Esophagus squamous epithelium (tissue), 5 donors: Measurements from ENCODE around the gene NTS. TPM values are rescaled to one million over a fixed set of nuclear protein-coding genes. Genes with fewer than 3 reads are reported as not detected.

Source experiments
- DNase-seq: peaks from one replicate; lab custom pipeline; 2025; lab: John Stamatoyannopoulos, UW
- H3K27ac ChIP-seq, 4 donors: fragments of 200-600 bp; sonication (generic); one replicate each; pipeline ENCODE4 v1.5.1; 2016 to 2019; ENCODE audit warnings: mild to moderate bottlenecking in 1 of 4
- H3K27me3 ChIP-seq, 4 donors: fragments of 200-600 bp; sonication (generic); 1 replicate in 3 of 4; 2 replicates in 1 of 4; pipeline versions ENCODE4 v1.5.1 to v1.6.0; 2017 to 2021; ENCODE audit warnings: antibody characterized with exemption in 1 of 4
- H3K36me3 ChIP-seq, 3 donors: fragments of 200-600 bp; sonication (generic); one replicate each; pipeline ENCODE4 v1.5.1; 2016 to 2019
- H3K4me1 ChIP-seq, 3 donors: fragments of 200-600 bp; sonication (generic); one replicate each; pipeline ENCODE4 v1.5.1; 2017 to 2019
- H3K4me3 ChIP-seq, 4 donors: fragments of 200-600 bp; sonication (generic); 1 replicate in 3 of 4; 2 replicates in 1 of 4; pipeline ENCODE4 v1.5.1; 2016 to 2019; ENCODE audit warnings: mild to moderate bottlenecking in 2 of 4, moderate library complexity in 1 of 4
- H3K9me3 ChIP-seq, 3 donors: fragments of 200-600 bp; sonication (generic); one replicate each; pipeline ENCODE4 v1.5.1; 2016 to 2019
- POLR2A ChIP-seq, 4 donors: fragments of 450-650 bp; IDR thresholded peaks; one replicate each; pipeline ENCODE4 v1.6.1; 2017; ENCODE audit warnings: antibody characterized with exemption in 4 of 4, mild to moderate bottlenecking in 4 of 4, moderate library complexity in 3 of 4
- WGBS, 2 donors: methylation state at CpG; one replicate each; pipeline ENCODE4 v1.1.5; 2018; 5-methylcytosine and 5-hydroxymethylcytosine counted together
- intact Hi-C: fragments of 100-400 bp; cut with DNase I; formaldehyde crosslinking; loops from one replicate; pipeline ENCODE4 v1.15.0; 2022
- total RNA-seq, 4 donors: library from RNA; depleted of rRNA; stranded (reverse); fragments of >200 nt; gene quantifications; one replicate each; pipeline ENCODE4 v1.1.0, GENCODE V29; 2016
- TF ChIP-seq, protein P1 (sequence below), 6 experiments: fragments of 450-650 bp in 4 of 6; fragments of 200-600 bp in 2 of 6; sonication (generic) in 2 of 6; IDR thresholded peaks; one replicate each; pipeline ENCODE4 v1.5.1; 2016 to 2019; ENCODE audit warnings: antibody characterized with exemption in 6 of 6, mild to moderate bottlenecking in 4 of 6, moderate library complexity in 4 of 6
- donor health status: DM: yes; HTN: yes; CAD: no.

Gene NTS
- total RNA-seq, 4 donors from 2014 or later = 5.0 TPM; not detected in 3

GRCh38 chr12:85866986-85867776, 6.9 kb upstream of the NTS start:
- Histone ChIP-seq H3K4me1 (peaks cover 0 to 33% (median 0%) of the 10 kb centered on the region in 3 donors), H3K36me3 (no peaks in the 10 kb centered on the region), H3K4me3 (peak overlapping the region in 2 of 4 donors; percentile 25 to 50), H3K9me3 (no peaks in the 10 kb centered on the region), H3K27me3 (no peaks in the 10 kb centered on the region), H3K27ac (peak overlapping the region; percentile 24 to 72 (median 45))
- no peak for DNase-seq
- WGBS, 2 donors = 13 to 15% methylated on average over 5 of the region's 5 CpGs
- TF ChIP-seq POLR2A (IDR thresholded peaks at IDR 0.05) = no peak
- TF ChIP-seq, protein P1, sequence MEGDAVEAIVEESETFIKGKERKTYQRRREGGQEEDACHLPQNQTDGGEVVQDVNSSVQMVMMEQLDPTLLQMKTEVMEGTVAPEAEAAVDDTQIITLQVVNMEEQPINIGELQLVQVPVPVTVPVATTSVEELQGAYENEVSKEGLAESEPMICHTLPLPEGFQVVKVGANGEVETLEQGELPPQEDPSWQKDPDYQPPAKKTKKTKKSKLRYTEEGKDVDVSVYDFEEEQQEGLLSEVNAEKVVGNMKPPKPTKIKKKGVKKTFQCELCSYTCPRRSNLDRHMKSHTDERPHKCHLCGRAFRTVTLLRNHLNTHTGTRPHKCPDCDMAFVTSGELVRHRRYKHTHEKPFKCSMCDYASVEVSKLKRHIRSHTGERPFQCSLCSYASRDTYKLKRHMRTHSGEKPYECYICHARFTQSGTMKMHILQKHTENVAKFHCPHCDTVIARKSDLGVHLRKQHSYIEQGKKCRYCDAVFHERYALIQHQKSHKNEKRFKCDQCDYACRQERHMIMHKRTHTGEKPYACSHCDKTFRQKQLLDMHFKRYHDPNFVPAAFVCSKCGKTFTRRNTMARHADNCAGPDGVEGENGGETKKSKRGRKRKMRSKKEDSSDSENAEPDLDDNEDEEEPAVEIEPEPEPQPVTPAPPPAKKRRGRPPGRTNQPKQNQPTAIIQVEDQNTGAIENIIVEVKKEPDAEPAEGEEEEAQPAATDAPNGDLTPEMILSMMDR (IDR thresholded peaks at IDR 0.05) = peak in 5 of 6 experiments; percentile 70 to 86 (median 78)
- intact Hi-C loops = loop anchor here (5.0 to 10.0 kb wide), 2 partner anchors 290 to 382 kb away; no protein-coding TSS in a partner anchor

DNA sequence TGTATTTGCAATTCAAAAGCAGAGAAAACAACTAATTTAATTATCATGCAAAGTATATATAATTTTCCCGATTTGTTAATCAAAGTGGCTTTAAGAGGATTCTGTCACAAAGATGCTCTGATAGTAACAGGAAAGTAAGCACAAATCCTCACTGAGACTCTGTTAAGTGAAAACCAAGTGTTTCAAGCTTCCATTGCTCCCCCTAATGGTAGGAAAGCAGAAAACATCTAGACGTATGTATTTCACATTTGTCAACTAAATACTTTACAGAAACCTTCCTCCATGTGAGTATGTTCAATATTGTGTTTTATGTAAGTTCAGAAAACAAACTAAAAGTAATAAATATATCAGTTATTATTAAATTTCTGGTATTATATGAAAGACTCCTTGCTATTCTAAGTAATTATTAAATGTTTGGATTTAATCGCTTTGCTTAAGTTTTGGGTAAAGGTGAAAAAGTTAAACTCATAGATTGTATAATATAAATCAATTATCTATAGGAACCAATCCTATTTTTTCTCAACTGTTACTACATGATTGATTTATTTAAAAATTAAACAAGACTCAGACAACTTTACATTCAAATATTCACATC, 1.5 kb upstream of the NTS start:
- 30 to 31% methylated on average over 3 of the region's 3 CpGs for WGBS, 2 donors
- no peak for TF ChIP-seq POLR2A (IDR thresholded peaks at IDR 0.05)
- TF ChIP-seq, protein P1 (IDR thresholded peaks at IDR 0.05) = peak; percentile 16 to 77 (median 54)
- no peak for DNase-seq
- intact Hi-C loops = no loop called here
- H3K4me1 ChIP-seq = peaks cover 0 to 4% (median 0%) of the 10 kb centered on the region in 3 donors
- no peaks in the 10 kb centered on the region for H3K27me3 ChIP-seq
- H3K9me3 ChIP-seq = no peaks in the 10 kb centered on the region
- H3K36me3 ChIP-seq = no peaks in the 10 kb centered on the region
- no peak overlapping the region for H3K4me3 ChIP-seq
- no peak overlapping the region for H3K27ac ChIP-seq

DNA sequence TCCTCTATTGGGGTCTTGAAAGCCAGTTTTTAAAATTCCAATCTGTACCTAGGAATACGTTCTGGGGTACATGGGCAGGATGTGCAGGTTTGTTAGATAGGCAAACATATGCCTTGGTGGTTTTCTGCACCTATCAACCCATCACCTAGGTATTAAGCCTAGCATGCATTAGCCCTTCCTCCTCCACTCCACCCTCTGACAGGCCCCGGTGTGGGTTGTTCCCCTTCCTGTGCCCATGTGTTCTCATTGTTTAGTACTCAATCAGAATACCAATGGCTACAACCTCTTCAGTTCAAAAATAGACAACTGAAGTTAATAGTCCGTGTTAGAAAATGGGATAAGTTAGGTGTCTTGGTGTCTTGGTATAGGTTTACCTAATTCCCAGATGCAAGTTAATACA, 3.4 kb downstream of the NTS start:
- H3K36me3 ChIP-seq = no peaks in the 10 kb centered on the region
- TF ChIP-seq, protein P1 (IDR thresholded peaks at IDR 0.05) = no peak
- no peak for TF ChIP-seq POLR2A (IDR thresholded peaks at IDR 0.05)
- intact Hi-C loops = no loop called here
- no peaks in the 10 kb centered on the region for H3K9me3 ChIP-seq
- no peaks in the 10 kb centered on the region for H3K27me3 ChIP-seq
- no peaks in the 10 kb centered on the region for H3K4me1 ChIP-seq
- WGBS, 2 donors = 59 to 74% methylated on average over 3 of the region's 3 CpGs
- H3K4me3 ChIP-seq = no peak overlapping the region
- DNase-seq = no peak
- no peak overlapping the region for H3K27ac ChIP-seq

DNA sequence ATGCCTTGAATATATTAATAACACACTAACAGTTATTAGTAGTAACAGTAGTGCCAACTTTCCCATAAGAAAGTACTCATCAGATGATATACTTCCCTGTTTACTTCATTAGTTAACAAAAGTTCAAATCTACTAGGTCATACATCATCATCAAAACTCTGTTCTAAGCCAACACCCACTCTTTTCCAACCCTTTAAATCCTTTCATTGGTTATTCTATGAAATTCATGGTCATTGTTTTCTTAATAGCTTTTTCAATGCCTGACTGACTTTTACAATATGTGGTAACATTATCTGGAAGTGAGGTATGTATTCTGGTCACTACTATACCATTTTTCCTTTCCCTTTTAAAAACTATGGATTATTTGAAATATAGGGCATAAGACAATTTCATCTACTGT, 9.7 kb downstream of the NTS start:
- Histone ChIP-seq H3K9me3 (no peaks in the 10 kb centered on the region), H3K27me3 (no peaks in the 10 kb centered on the region), H3K4me1 (no peaks in the 10 kb centered on the region), H3K36me3 (no peaks in the 10 kb centered on the region), H3K27ac (no peak overlapping the region), H3K4me3 (no peak overlapping the region)
- DNase-seq = no peak
- TF ChIP-seq, protein P1 (IDR thresholded peaks at IDR 0.05) = no peak
- no peak for TF ChIP-seq POLR2A (IDR thresholded peaks at IDR 0.05)
- intact Hi-C loops = no loop called here

DNA sequence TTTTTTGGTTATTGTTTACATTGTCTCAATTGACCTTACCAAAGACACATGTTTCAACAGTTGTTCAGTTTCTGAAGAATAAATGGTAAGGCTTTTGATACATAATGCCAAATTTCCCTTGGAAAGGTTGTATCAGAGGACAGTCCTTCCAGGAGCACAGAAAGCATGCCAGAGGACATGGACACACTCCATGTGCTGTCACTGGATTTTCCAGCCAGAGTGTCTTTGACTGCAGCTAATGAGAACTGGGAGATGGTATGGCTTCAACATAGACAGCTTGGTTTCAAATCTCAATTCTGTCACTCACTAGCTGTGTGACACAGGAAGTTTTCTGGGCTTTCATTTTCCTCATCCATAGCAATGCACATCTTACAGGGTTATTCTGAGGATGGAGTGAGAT, 20.6 kb downstream of the NTS start:
- H3K36me3 ChIP-seq = no peaks in the 10 kb centered on the region
- H3K27me3 ChIP-seq = no peaks in the 10 kb centered on the region
- intact Hi-C loops = no loop called here
- DNase-seq = no peak
- H3K27ac ChIP-seq = no peak overlapping the region
- H3K9me3 ChIP-seq = no peaks in the 10 kb centered on the region
- TF ChIP-seq, protein P1 (IDR thresholded peaks at IDR 0.05) = no peak
- TF ChIP-seq POLR2A (IDR thresholded peaks at IDR 0.05) = no peak
- H3K4me1 ChIP-seq = no peaks in the 10 kb centered on the region
- no peak overlapping the region for H3K4me3 ChIP-seq
